GM18507 (cell line): ENCODE results near the gene GTF2A1.
"Not testable (repeated sequence)": the region's sequence is repeated elsewhere in the genome, so short reads cannot be mapped to it uniquely, and the experiment has no call there.

Experiments used
- DNase-seq: peaks from one replicate; pipeline ENCODE4 v3.0.0; 2011; ENCODE audit warnings: low read depth; ENCODE audit not compliant: insufficient read length; ENCODE audit errors: extremely low spot score
- FAIRE-seq: peaks from 2 replicates; lab custom pipeline; 2011; peaks lifted over from hg19 to GRCh38; lab: Jason Lieb, UNC

The GTF2A1 gene

GRCh38 chr14:81220830-81221578 lies at the start of gene GTF2A1:
GTF2A1 (minus strand) TSS chr14:81220959; CDS start chr14:81220518, 441 bp downstream.
- FAIRE-seq: peak; percentile 89

GRCh38 chr14:81269979-81270375 lies 49.2 kb upstream of the GTF2A1 start:
- FAIRE-seq: no peak
- no peak for DNase-seq

More at GRCh38 chr14:81220830-81221578, at the start of gene GTF2A1:
- peak; percentile 75 for DNase-seq

- DNase-seq: peak; percentile 44
Observed at GRCh38 chr14:81269100-81269978, 48.6 kb upstream of the GTF2A1 start.

GRCh38 chr14:81268016-81268416 lies 47.3 kb upstream of the GTF2A1 start:
- no peak for DNase-seq
- FAIRE-seq: no peak

More at GRCh38 chr14:81269100-81269978, 48.6 kb upstream of the GTF2A1 start:
- peak; percentile 79 for FAIRE-seq

- FAIRE-seq (no peak), DNase-seq (no peak)
Observed at GRCh38 chr14:81265636-81266169, 44.9 kb upstream of the GTF2A1 start.

- no peak for FAIRE-seq
Observed at GRCh38 chr14:81264671-81265070, 43.9 kb upstream of the GTF2A1 start.

GRCh38 chr14:81263777-81264410 lies 43.1 kb upstream of the GTF2A1 start:
- DNase-seq (no peak), FAIRE-seq (no peak)

More at GRCh38 chr14:81264671-81265070, 43.9 kb upstream of the GTF2A1 start:
- DNase-seq: no peak

- no peak for FAIRE-seq
- no peak for DNase-seq
Observed at GRCh38 chr14:81261176-81261575, 40.4 kb upstream of the GTF2A1 start.

- DNase-seq (no peak), FAIRE-seq (no peak)
Observed at GRCh38 chr14:81260732-81261131, 40.0 kb upstream of the GTF2A1 start.

GRCh38 chr14:81256289-81256960 lies 35.7 kb upstream of the GTF2A1 start:
- no peak for FAIRE-seq
- no peak for DNase-seq

- FAIRE-seq: no peak
Observed at GRCh38 chr14:81252278-81252677, 31.5 kb upstream of the GTF2A1 start.

GRCh38 chr14:81247271-81247766 lies 26.6 kb upstream of the GTF2A1 start:
- no peak for DNase-seq
- no peak for FAIRE-seq

More at GRCh38 chr14:81252278-81252677, 31.5 kb upstream of the GTF2A1 start:
- no peak for DNase-seq

GRCh38 chr14:81246461-81247270 lies 25.9 kb upstream of the GTF2A1 start:
- FAIRE-seq: no peak
- DNase-seq: no peak

- DNase-seq (no peak), FAIRE-seq (no peak)
Observed at GRCh38 chr14:81245771-81246170, 25.0 kb upstream of the GTF2A1 start.

- not testable (repeated sequence) for DNase-seq, FAIRE-seq
Observed at GRCh38 chr14:81244431-81244830, 23.7 kb upstream of the GTF2A1 start.

- FAIRE-seq (no peak), DNase-seq (no peak)
Observed at GRCh38 chr14:81243499-81243898, 22.7 kb upstream of the GTF2A1 start.

- not testable (repeated sequence) for FAIRE-seq, DNase-seq
Observed at GRCh38 chr14:81236849-81237248, 16.1 kb upstream of the GTF2A1 start.

- FAIRE-seq (no peak), DNase-seq (no peak)
Observed at GRCh38 chr14:81236138-81236537, 15.4 kb upstream of the GTF2A1 start.
